SK-N-SH treated with all-trans-retinoic acid at 6 μM for 48 hours (cell line): ENCODE results near the gene PANK2.

Experiments used
- TCF4 ChIP-seq: fragments of 250-450 bp; sonication (Bioruptor Pico); IDR thresholded peaks from 2 replicates; pipeline ENCODE4 v1.8.0; 2021; ENCODE audit warnings: mild to moderate bottlenecking, moderate library complexity, borderline replicate concordance
- ZC3H10 ChIP-seq: fragments of 250-450 bp; sonication (Bioruptor Pico); IDR thresholded peaks from 2 replicates; pipeline ENCODE4 v1.5.1; 2021; ENCODE audit warnings: mild to moderate bottlenecking, moderate library complexity
- ZFP30 ChIP-seq: fragments of 450-650 bp; formaldehyde crosslinking; IDR thresholded peaks from 2 replicates; pipeline ENCODE4 v1.5.0; 2022; ENCODE audit warnings: mild to moderate bottlenecking, moderate library complexity
- ZNF565 ChIP-seq: fragments of 450-650 bp; formaldehyde crosslinking; conservative IDR thresholded peaks from 2 replicates; pipeline ENCODE4 v1.5.0; 2020; ENCODE audit warnings: low read depth, mild to moderate bottlenecking, moderate library complexity
- ZNF8 ChIP-seq: fragments of 450-650 bp; formaldehyde crosslinking; IDR thresholded peaks from 2 replicates; pipeline ENCODE4 v1.5.0; 2020; ENCODE audit warnings: mild to moderate bottlenecking, moderate library complexity
- TF ChIP-seq, protein P1 (sequence below): fragments of 250-450 bp; sonication (Bioruptor Pico); IDR thresholded peaks from 2 replicates; pipeline ENCODE4 v1.8.0; 2021; ENCODE audit warnings: low read depth, mild to moderate bottlenecking, moderate library complexity, borderline replicate concordance
- TF ChIP-seq, protein P2 (sequence below): fragments of 250-450 bp; sonication (Bioruptor Pico); IDR thresholded peaks from 2 replicates; pipeline ENCODE4 v1.5.1; 2020; ENCODE audit warnings: low read depth, mild to moderate bottlenecking, moderate library complexity
- TF ChIP-seq, protein P3 (sequence below): fragments of 250-450 bp; sonication (Bioruptor Pico); IDR thresholded peaks from 2 replicates; pipeline ENCODE4 v1.8.0; 2020; ENCODE audit warnings: mild to moderate bottlenecking, moderate library complexity, borderline replicate concordance

DNA sequence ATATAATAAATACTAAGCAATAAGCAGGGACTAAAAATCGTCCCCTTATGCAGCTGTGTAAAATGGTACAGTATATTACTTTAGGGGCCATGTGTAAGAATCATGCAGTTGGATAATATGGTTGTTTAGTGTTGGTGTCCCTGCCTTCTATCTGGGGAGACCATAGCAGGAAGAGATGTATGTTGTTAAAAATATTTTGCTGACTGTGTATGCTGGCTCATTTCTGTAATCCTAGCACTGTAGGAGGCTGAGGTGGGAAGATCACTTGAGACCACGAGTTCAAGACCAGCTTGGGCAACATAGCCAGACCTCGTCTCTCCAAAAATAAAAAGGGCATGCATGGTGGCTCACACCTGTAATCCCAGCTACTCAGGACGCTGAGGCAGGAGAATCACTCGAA lies 5.6 kb downstream of the PANK2 start:
- TF ChIP-seq ZC3H10 (no peak), ZNF8 (CRISPR knock-in tag) (no peak), ZNF565 (no peak), TCF4 (CRISPR knock-in tag) (no peak), ZFP30 (no peak)
- TF ChIP-seq, protein P1, sequence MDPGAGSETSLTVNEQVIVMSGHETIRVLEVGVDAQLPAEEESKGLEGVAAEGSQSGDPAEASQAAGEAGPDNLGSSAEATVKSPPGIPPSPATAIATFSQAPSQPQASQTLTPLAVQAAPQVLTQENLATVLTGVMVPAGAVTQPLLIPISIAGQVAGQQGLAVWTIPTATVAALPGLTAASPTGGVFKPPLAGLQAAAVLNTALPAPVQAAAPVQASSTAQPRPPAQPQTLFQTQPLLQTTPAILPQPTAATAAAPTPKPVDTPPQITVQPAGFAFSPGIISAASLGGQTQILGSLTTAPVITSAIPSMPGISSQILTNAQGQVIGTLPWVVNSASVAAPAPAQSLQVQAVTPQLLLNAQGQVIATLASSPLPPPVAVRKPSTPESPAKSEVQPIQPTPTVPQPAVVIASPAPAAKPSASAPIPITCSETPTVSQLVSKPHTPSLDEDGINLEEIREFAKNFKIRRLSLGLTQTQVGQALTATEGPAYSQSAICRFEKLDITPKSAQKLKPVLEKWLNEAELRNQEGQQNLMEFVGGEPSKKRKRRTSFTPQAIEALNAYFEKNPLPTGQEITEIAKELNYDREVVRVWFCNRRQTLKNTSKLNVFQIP (CRISPR knock-in tag) = no peak
- TF ChIP-seq, protein P2, sequence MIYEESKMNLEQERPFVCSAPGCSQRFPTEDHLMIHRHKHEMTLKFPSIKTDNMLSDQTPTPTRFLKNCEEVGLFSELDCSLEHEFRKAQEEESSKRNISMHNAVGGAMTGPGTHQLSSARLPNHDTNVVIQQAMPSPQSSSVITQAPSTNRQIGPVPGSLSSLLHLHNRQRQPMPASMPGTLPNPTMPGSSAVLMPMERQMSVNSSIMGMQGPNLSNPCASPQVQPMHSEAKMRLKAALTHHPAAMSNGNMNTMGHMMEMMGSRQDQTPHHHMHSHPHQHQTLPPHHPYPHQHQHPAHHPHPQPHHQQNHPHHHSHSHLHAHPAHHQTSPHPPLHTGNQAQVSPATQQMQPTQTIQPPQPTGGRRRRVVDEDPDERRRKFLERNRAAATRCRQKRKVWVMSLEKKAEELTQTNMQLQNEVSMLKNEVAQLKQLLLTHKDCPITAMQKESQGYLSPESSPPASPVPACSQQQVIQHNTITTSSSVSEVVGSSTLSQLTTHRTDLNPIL = no peak
- TF ChIP-seq, protein P3, sequence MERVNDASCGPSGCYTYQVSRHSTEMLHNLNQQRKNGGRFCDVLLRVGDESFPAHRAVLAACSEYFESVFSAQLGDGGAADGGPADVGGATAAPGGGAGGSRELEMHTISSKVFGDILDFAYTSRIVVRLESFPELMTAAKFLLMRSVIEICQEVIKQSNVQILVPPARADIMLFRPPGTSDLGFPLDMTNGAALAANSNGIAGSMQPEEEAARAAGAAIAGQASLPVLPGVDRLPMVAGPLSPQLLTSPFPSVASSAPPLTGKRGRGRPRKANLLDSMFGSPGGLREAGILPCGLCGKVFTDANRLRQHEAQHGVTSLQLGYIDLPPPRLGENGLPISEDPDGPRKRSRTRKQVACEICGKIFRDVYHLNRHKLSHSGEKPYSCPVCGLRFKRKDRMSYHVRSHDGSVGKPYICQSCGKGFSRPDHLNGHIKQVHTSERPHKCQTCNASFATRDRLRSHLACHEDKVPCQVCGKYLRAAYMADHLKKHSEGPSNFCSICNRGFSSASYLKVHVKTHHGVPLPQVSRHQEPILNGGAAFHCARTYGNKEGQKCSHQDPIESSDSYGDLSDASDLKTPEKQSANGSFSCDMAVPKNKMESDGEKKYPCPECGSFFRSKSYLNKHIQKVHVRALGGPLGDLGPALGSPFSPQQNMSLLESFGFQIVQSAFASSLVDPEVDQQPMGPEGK = no peak
